K562 (cell line): ENCODE results near the gene HES4. TPM values are rescaled to one million over a fixed set of nuclear protein-coding genes. Genes with fewer than 3 reads are reported as not detected.

ENCODE experiments used
- ATAC-seq: fragments of 200-7000 bp; cut with Tn5 transposase; 3 replicates; pipeline ENCODE4 v1.9.1; 2020; ENCODE audit warnings: moderate library complexity
- BruUV-seq: library from RNA; stranded (reverse); fragments of 400-500 nt; replicated peaks from 2 replicates; lab custom pipeline; 2021; lab: Mats Ljungman, UMichigan
- CTCF ChIA-PET: fragments of 300-600 bp; formaldehyde crosslinking; extraction: SDS; loops from one replicate; lab custom pipeline; 2021; ENCODE audit warnings: low intra/inter-chr PET ratio; lab: Yijun Ruan, JAX
- POLR2A ChIA-PET: fragments of 300-600, 350-650 bp; sonication (Branson Sonifier 250); formaldehyde crosslinking; extraction: SDS; loops from one replicate; lab custom pipeline; 2021; ENCODE audit warnings: antibody characterized with exemption, inconsistent platforms; lab: Yijun Ruan, JAX
- DNase-seq, 4 experiments: peaks; one replicate each; pipeline versions ENCODE4 v3.0.0 to v3.0.0-alpha.2; 2011 to 2018; ENCODE audit warnings: low spot score in 3 of 4, mixed read lengths in 3 of 4; ENCODE audit errors: extremely low read depth in 1 of 4
- FAIRE-seq: peaks from 2 replicates; lab custom pipeline; 2011; peaks lifted over from hg19 to GRCh38; lab: Jason Lieb, UNC
- H2AFZ ChIP-seq: 2 replicates; pipeline ENCODE4 v1.6.0; 2011; ENCODE audit warnings: low read depth, low read length, control low read depth, inconsistent platforms
- H3K27ac ChIP-seq: fragments of 200-600 bp; 3 replicates; pipeline ENCODE4 v1.8.0; 2011; ENCODE audit warnings: low read depth, mild to moderate bottlenecking, control low read depth, inconsistent platforms, low read length, moderate library complexity, mixed read lengths; ENCODE audit errors: extremely low read depth
- H3K27me3 ChIP-seq, 2 experiments: fragments of 300-600 bp in 1 of 2; 2 replicates in 1 of 2; 3 replicates in 1 of 2; pipeline versions ENCODE4 v1.6.0 to v1.8.0; 2011; ENCODE audit warnings: inconsistent platforms in 2 of 2, low read length in 2 of 2, mild to moderate bottlenecking in 1 of 2, mixed read lengths in 1 of 2, moderate library complexity in 1 of 2; ENCODE audit not compliant: control insufficient read depth in 2 of 2, insufficient read depth in 2 of 2
- H3K36me3 ChIP-seq: fragments of 300-600 bp; 3 replicates; pipeline ENCODE4 v1.8.0; 2011; ENCODE audit warnings: mild to moderate bottlenecking, low read length, inconsistent platforms; ENCODE audit not compliant: control insufficient read depth, insufficient read depth
- H3K4me1 ChIP-seq, 2 experiments: fragments of 200-600 bp in 1 of 2; replicated peaks in 1 of 2; 2 replicates in 1 of 2; 3 replicates in 1 of 2; pipeline versions ENCODE4 v1.5.1 to v1.8.0; 2011; ENCODE audit warnings: inconsistent platforms in 2 of 2, low read length in 2 of 2, mild to moderate bottlenecking in 1 of 2, mixed read lengths in 1 of 2, moderate library complexity in 1 of 2; ENCODE audit not compliant: control insufficient read depth in 2 of 2, insufficient read depth in 2 of 2
- H3K4me2 ChIP-seq: 2 replicates; pipeline ENCODE4 v1.6.1; 2011; ENCODE audit warnings: low read length, control low read depth, inconsistent platforms, mixed read lengths; ENCODE audit not compliant: insufficient read depth
- H3K4me3 ChIP-seq: fragments of 200-600 bp; sonication (generic), shearing (Covaris generic); 2 replicates; pipeline ENCODE4 v1.5.1; 2016; ENCODE audit warnings: control low read depth, inconsistent platforms
- H3K79me2 ChIP-seq: fragments of 200-600 bp; 3 replicates; pipeline ENCODE4 v1.8.0; 2011; ENCODE audit warnings: low read length, inconsistent platforms; ENCODE audit not compliant: control insufficient read depth, insufficient read depth
- H3K9ac ChIP-seq, 2 experiments: 2 replicates each; pipeline versions ENCODE4 v1.6.0 to v1.6.1; 2011; ENCODE audit warnings: low read depth in 2 of 2, low read length in 2 of 2, control low read depth in 1 of 2, inconsistent platforms in 1 of 2, mild to moderate bottlenecking in 1 of 2, mixed read lengths in 1 of 2; ENCODE audit not compliant: insufficient read depth in 1 of 2
- H3K9me1 ChIP-seq: one replicate; pipeline ENCODE4 v1.6.0; 2011; ENCODE audit warnings: inconsistent platforms, mild to moderate bottlenecking, low read length, moderate library complexity; ENCODE audit not compliant: control insufficient read depth, insufficient read depth
- H3K9me3 ChIP-seq: replicated peaks from 2 replicates; pipeline ENCODE4 v1.5.1; 2011; ENCODE audit warnings: low read depth, low read length, inconsistent platforms; ENCODE audit not compliant: control insufficient read depth, insufficient read depth
- H4K20me1 ChIP-seq: replicated peaks from 2 replicates; pipeline ENCODE4 v1.6.1; 2011; ENCODE audit warnings: low read length, inconsistent platforms, mixed read lengths; ENCODE audit not compliant: control insufficient read depth, insufficient read depth
- AFF1 ChIP-seq, 2 experiments: fragments of 450-650 bp; IDR thresholded peaks; 2 replicates each; pipeline ENCODE4 v1.6.1; 2018; ENCODE audit warnings: mild to moderate bottlenecking in 2 of 2, low read depth in 1 of 2; ENCODE audit not compliant: partially characterized antibody in 2 of 2
- CBFB ChIP-seq: sonication (generic); formaldehyde crosslinking; IDR thresholded peaks from 2 replicates; pipeline ENCODE4 v1.4.0; 2020; ENCODE audit warnings: mild to moderate bottlenecking, missing genetic modification reagents
- CHD4 ChIP-seq: fragments of 200-600 bp; sonication (generic); IDR thresholded peaks from 3 replicates; pipeline ENCODE4 v1.6.1; 2012; ENCODE audit warnings: low read depth, mild to moderate bottlenecking, mixed read lengths, low read length, inconsistent platforms; ENCODE audit not compliant: insufficient read depth, insufficient replicate concordance, poor library complexity, severe bottlenecking
- ELF1 ChIP-seq: fragments of 200-800 bp; sonication (Bioruptor generic); IDR thresholded peaks from 2 replicates; pipeline ENCODE4 v1.6.1; 2016; ENCODE audit warnings: missing genetic modification characterization, missing compliant biosample characterization
- MAFK ChIP-seq: IDR thresholded peaks from 2 replicates; pipeline ENCODE4 v1.6.1; 2011; ENCODE audit warnings: low read length, improper control_type of control experiment
- NR4A1 ChIP-seq, 2 experiments: fragments of 250-450 bp in 1 of 2; fragments of 450-650 bp in 1 of 2; sonication (Bioruptor Pico) in 1 of 2; IDR thresholded peaks; 2 replicates each; pipeline versions ENCODE4 v1.4.0 to v1.6.1; 2016 to 2020; ENCODE audit warnings: mild to moderate bottlenecking in 2 of 2, missing compliant biosample characterization in 1 of 2, missing genetic modification characterization in 1 of 2, moderate library complexity in 1 of 2
- OTX1 ChIP-seq: fragments of 450-650 bp; formaldehyde crosslinking; IDR thresholded peaks from 2 replicates; pipeline ENCODE4 v1.4.0; 2022; ENCODE audit warnings: mild to moderate bottlenecking
- RBM22 ChIP-seq: fragments of 200-400 bp; formaldehyde crosslinking; IDR thresholded peaks from 2 replicates; pipeline ENCODE4 v1.6.1; 2018; ENCODE audit warnings: low read length, low read depth; ENCODE audit not compliant: poor library complexity, severe bottlenecking
- SMARCE1 ChIP-seq: fragments of 450-650 bp; IDR thresholded peaks from 2 replicates; pipeline ENCODE4 v1.7.1; 2016; ENCODE audit warnings: mild to moderate bottlenecking
- TFAM ChIP-seq: fragments of 250-450 bp; sonication (Bioruptor Pico); conservative IDR thresholded peaks from 2 replicates; pipeline ENCODE4 v1.5.0; 2021; ENCODE audit warnings: mild to moderate bottlenecking, moderate library complexity
- THRB ChIP-seq: fragments of 450-650 bp; formaldehyde crosslinking; conservative IDR thresholded peaks from 2 replicates; pipeline ENCODE4 v1.4.0; 2022; ENCODE audit warnings: mild to moderate bottlenecking, missing genetic modification characterization
- ZBED1 ChIP-seq: IDR thresholded peaks from 2 replicates; pipeline ENCODE4 v1.6.1; 2014
- ZNF121 ChIP-seq: sonication (generic); formaldehyde crosslinking; conservative IDR thresholded peaks from 2 replicates; pipeline ENCODE4 v1.8.0; 2022; ENCODE audit warnings: missing genetic modification reagents
- ZNF740 ChIP-seq, 3 experiments: fragments of 200-800 bp in 1 of 3; sonication (Bioruptor generic) in 1 of 3; sonication (generic) in 1 of 3; formaldehyde crosslinking in 1 of 3; IDR thresholded peaks; 2 replicates each; pipeline versions ENCODE4 v1.6.1 to v1.8.0; 2016 to 2022; ENCODE audit warnings: mild to moderate bottlenecking in 2 of 3, missing compliant biosample characterization in 2 of 3, missing genetic modification characterization in 2 of 3, missing genetic modification reagents in 1 of 3
- ZNF830 ChIP-seq: fragments of 250-450 bp; sonication (Bioruptor Pico); IDR thresholded peaks from 2 replicates; pipeline ENCODE4 v1.5.0; 2021; ENCODE audit warnings: mild to moderate bottlenecking
- WGBS: fragments of 100-300 bp; shearing (Covaris generic); methylation state at CpG from one replicate; pipeline ENCODE4 v1.1.6; 2016; ENCODE audit warnings: low coverage, mixed read lengths; ENCODE audit not compliant: insufficient coverage; ENCODE audit errors: missing lambda C conversion rate; 5-methylcytosine and 5-hydroxymethylcytosine counted together
- in situ Hi-C: fragments of 300-500 bp; cut with MboI; formaldehyde crosslinking; loops from 4 replicates; pipeline ENCODE4 v1.15.0; 2018; ENCODE audit warnings: inconsistent platforms, mixed read lengths
- intact Hi-C: fragments of 100-400 bp; cut with micrococcal nuclease; formaldehyde crosslinking; loops from 2 replicates; pipeline ENCODE4 v1.14.2; 2022
- polyA plus RNA-seq, 8 experiments: library from polyadenylated mRNA; depleted of rRNA in 4 of 8; stranded (reverse) in 5 of 8; unstranded in 3 of 8; fragments of >200 nt; fragmentation: Nextera tagmentation in 2 of 8; fragmentation: Illumina TruSeq in 1 of 8; extraction: Ambion mirVana in 2 of 8; extraction: Trizol in 1 of 8; gene quantifications; 2 replicates each; pipeline versions ENCODE4 v1.2.1 to v1.2.3, GENCODE V29; 2011 to 2014; ENCODE audit warnings: inconsistent platforms in 1 of 8, missing spikeins in 1 of 8
- total RNA-seq, 7 experiments: library from RNA; depleted of rRNA in 6 of 7; stranded (reverse); fragments of >200 nt in 6 of 7; fragmentation: Illumina TruSeq in 2 of 7; extraction: Trizol in 2 of 7; gene quantifications; 2 replicates each; pipeline versions ENCODE4 v1.2.1 to v1.2.3, GENCODE V29; 2011 to 2021; ENCODE audit warnings: low replicate concordance in 1 of 7

HES4 gene
- total and polyA plus RNA-seq, 9 of the 15 experiments (the other 6 are each of a cell fraction or from before 2014, with no cell fraction given) = 0.21 to 43.7 (median 5.3) TPM; not detected in 2

GRCh38 chr1:972726-973458, 27.0 kb downstream of the HES4 start:
- ChIA-PET POLR2A (interaction anchor here (0.6 kb wide), 1 partner anchor 402 kb away, joined by 3 read pairs; no protein-coding TSS in a partner anchor), CTCF (no interaction called here)
- H3K79me2 ChIP-seq = no peaks in the 10 kb centered on the region
- intact Hi-C loops = no loop called here
- no peak overlapping the region for H2AFZ ChIP-seq
- in situ Hi-C loops = no loop called here
- no peak overlapping the region for H3K4me2 ChIP-seq
- H4K20me1 ChIP-seq = no peaks in the 10 kb centered on the region
- H3K4me3 ChIP-seq = no peak overlapping the region
- peaks cover 0 to 62% of the 10 kb centered on the region in 2 experiments; a peak in 3 of 5 replicates for H3K4me1 ChIP-seq
- TF ChIP-seq ELF1 (tag) (no peak), OTX1 (no peak), ZBED1 (no peak), THRB (CRISPR knock-in tag) (no peak), RBM22 (no peak), MAFK (no peak), SMARCE1 (no peak), NR4A1 (CRISPR knock-in tag; IDR thresholded peaks at IDR 0.05) (no peak), NR4A1 (tag; IDR thresholded peaks at IDR 0.05) (no peak), TFAM (CRISPR knock-in tag) (no peak), ZNF740 (CRISPR knock-in tag; IDR thresholded peaks at IDR 0.05) (no peak), ZNF740 (tag; IDR thresholded peaks at IDR 0.05) (no peak), CBFB (CRISPR knock-in tag) (no peak), CHD4 (no peak), ZNF121 (CRISPR knock-in tag) (no peak), ZNF830 (CRISPR knock-in tag) (no peak), AFF1 (IDR thresholded peaks at IDR 0.05; ENCODE audit: low read depth in 1 of 2, partially characterized antibody in 2 of 2) (no peak)
- TF ChIP-seq, all 486 proteins: peak for 0
- WGBS = 39% methylated on average over 27 of the region's 28 CpGs
- DNase-seq = no peak
- H3K27me3 ChIP-seq = peaks cover 0 to 37% of the 10 kb centered on the region in 2 experiments; a peak in 2 of 5 replicates
- no peaks in the 10 kb centered on the region for H3K36me3 ChIP-seq
- no peak for ATAC-seq
- no peak overlapping the region for H3K27ac ChIP-seq
- no peaks in the 10 kb centered on the region for H3K9me1 ChIP-seq
- H3K9me3 ChIP-seq = peaks cover 6% of the 10 kb centered on the region
- H3K9ac ChIP-seq = peak overlapping the region in 1 of 2 experiments; percentile 24; a peak in 2 of 4 replicates
- no peak for FAIRE-seq
- BruUV-seq = no TSS peak
